Measurements from ENCODE around the gene TRPM8.

DNA sequence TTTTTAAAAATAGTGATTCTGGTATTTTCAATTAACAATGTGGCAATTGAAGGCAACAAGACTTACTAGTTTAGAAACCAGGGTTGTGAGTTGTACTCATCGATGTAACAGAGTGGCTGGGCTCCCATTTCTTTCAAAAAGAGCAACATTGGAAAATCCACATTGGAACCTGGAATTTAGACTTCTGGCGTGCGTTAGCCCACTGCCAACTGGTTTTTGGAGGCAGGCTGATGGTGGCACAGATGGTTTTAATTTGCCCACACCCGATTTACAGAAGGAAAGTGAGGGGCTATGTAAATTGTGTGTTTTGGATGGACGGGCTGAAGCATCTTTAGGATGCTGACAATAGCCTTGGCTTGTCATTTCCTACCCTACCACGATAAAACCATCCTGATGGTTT, 66.3 kb downstream of the TRPM8 start:
- TF ChIP-seq POLR2AphosphoS5 (IDR thresholded peaks at IDR 0.05; ENCODE audit: low read depth, low read length) (no peak), SIN3A (IDR thresholded peaks at IDR 0.05; ENCODE audit: borderline replicate concordance, insufficient read depth, low read length) (no peak)

Measured in PFSK-1 (cell line).